AG04449 (cell line): ENCODE results near the gene ETS2.

Experiments used
- CTCF ChIA-PET: fragments of 350-600 bp; formaldehyde crosslinking; extraction: SDS; loops from one replicate; lab custom pipeline; 2021; ENCODE audit warnings: antibody characterized with exemption; lab: Yijun Ruan, JAX
- POLR2A ChIA-PET: fragments of 400-600, 350-600 bp; formaldehyde crosslinking; extraction: SDS; loops from one replicate; lab custom pipeline; 2020; ENCODE audit warnings: antibody characterized with exemption, inconsistent platforms; lab: Yijun Ruan, JAX
- DNase-seq: peaks from one replicate; pipeline ENCODE4 v3.0.0-alpha.2; 2010; ENCODE audit warnings: low read depth, low spot score
- H3K4me3 ChIP-seq: 2 replicates; pipeline ENCODE4 v1.5.1; 2011; ENCODE audit warnings: low read depth, mild to moderate bottlenecking, control low read depth, low read length
- TF ChIP-seq, protein P1 (sequence below): IDR thresholded peaks from one replicate; pipeline ENCODE4 v1.5.1; 2011; ENCODE audit warnings: mild to moderate bottlenecking, moderate library complexity, low read length, control low read depth, inconsistent platforms; ENCODE audit not compliant: insufficient read depth; ENCODE audit errors: missing control alignments

The ETS2 gene

DNA sequence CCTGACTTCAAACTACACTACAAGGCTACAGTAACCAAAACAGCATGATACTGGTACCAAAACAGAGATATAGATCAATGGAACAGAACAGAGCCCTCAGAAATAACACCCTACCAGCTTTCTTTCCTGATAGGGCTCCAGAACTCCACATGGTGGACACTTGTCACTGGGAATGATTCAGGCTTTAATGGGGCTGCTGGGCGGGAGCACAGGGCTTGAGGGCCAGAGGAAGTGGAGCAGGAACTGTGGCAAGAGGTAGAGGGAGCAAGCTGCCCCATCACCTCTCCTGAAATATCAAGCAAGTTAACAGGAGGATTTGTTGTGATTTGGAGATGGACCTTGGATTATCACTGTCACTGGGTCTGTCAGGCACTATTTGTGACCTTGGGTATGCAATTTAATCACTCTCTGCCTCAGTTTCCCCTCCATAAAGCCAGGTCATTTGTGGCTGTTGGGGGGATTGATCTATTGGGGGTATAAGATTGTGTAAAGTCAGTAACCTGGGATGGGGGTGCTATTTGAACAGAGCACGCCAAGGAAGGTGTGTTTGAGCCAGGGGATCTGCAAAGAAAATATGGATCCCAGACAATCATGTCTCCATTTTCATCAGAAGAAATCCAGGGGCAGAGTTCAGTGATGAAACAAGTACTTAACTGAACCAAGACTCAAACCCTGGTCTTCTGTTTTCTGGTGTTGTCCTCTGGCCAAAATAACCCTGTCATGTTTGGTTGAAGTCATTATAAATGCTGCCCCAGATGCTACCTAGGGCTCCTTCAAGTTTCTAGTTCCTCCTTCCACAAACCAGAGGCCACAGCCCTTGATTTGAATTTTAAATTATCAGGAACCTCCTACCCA, 25.2 kb downstream of the ETS2 start:
- POLR2A ChIA-PET: no interaction called here
- no peak overlapping the region for H3K4me3 ChIP-seq
- DNase-seq: no peak
- TF ChIP-seq, protein P1, sequence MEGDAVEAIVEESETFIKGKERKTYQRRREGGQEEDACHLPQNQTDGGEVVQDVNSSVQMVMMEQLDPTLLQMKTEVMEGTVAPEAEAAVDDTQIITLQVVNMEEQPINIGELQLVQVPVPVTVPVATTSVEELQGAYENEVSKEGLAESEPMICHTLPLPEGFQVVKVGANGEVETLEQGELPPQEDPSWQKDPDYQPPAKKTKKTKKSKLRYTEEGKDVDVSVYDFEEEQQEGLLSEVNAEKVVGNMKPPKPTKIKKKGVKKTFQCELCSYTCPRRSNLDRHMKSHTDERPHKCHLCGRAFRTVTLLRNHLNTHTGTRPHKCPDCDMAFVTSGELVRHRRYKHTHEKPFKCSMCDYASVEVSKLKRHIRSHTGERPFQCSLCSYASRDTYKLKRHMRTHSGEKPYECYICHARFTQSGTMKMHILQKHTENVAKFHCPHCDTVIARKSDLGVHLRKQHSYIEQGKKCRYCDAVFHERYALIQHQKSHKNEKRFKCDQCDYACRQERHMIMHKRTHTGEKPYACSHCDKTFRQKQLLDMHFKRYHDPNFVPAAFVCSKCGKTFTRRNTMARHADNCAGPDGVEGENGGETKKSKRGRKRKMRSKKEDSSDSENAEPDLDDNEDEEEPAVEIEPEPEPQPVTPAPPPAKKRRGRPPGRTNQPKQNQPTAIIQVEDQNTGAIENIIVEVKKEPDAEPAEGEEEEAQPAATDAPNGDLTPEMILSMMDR: no peak
- CTCF ChIA-PET: no interaction called here

DNA sequence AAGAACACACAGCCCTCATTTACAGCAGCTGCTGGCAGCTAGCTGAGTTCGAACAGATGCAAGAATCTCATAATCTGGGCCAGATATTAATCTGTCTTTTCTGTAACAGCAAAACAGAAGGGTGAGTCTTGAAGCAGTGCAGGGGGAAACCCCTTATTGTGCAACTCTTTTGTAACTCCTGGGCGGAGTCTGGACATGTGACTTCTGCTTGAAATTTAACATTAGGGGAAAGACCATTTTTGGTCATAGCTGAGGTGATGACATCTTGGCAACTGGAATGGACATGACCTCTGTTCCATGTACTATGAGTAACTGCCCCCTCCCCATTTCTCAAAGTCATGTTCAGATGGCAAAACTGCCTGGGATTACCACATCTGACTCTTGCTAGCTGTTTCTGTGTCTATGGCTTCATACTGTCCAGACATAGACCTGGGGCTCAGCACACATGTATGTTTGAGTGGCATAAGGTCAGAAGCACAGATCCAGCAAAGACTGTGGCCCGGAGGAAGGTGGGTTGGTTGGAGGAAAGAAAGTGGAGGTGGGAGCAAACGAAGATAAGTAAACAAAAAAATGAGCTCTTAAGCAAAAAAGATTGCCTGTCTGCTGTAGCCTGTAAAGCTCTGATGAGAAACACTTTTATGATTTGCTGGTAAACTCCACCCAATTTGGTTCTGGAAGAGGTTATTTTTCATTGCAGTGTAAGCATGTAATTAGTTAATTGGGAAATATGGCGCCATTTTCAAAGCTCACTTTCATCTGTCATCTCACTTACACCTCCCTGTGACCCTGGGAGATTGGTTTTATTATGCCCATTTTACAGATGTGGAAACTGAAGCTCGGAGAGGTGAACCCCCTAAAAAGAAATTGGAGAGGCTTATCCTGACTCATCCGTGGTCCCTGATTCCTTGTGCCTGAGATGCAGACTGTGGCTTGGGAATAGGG, 26.1 kb downstream of the ETS2 start:
- POLR2A ChIA-PET: no interaction called here
- H3K4me3 ChIP-seq: no peak overlapping the region
- TF ChIP-seq, protein P1: no peak
- peak; percentile 90 for DNase-seq
- CTCF ChIA-PET: interaction anchor here (0.8 to 1.3 kb wide), 5 partner anchors 11 to 306 kb away, joined by 3 to 4 read pairs (median 3); no protein-coding TSS in a partner anchor

DNA sequence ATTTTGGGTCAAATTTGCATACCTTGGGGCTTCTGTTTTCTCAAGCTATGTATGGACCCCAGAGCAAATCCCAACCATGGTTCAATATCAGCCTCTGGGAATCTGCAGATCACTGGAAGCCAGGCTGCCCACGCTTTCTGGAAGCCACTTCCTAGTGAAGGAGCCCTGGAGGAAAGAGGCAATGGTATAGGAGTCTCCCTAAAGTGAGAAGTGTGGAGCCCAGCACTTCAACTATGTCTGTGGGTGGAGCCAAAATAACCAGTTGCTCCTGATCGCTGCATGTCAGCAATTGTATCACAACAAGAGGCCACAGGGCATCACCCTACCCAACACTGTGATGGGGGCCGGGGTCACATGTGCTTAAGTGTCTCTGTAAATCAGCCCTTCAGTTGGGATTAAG, 26.9 kb downstream of the ETS2 start:
- CTCF ChIA-PET: interaction anchor here (0.9 to 1.3 kb wide), 4 partner anchors 10 to 305 kb away, joined by 3 to 4 read pairs (median 3); no protein-coding TSS in a partner anchor
- TF ChIP-seq, protein P1: no peak
- DNase-seq: no peak
- POLR2A ChIA-PET: no interaction called here
- H3K4me3 ChIP-seq: no peak overlapping the region

DNA sequence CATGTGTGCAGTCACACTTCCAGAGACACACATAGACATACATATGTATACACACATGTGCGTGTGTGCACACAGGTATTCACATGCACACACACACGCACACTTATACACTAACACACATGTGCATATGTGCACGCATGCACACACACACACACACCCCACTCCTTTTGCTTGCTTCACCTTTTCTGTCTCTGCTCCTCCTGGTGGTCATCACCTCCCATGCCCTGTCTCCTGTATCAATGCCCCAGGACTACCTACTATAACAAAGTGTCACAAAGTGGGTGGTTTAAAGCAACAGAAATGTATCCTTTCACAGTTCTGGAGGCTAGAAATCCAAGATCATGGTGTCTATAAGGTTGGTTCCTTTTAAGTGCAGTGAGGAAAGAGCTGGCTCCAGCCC, 27.4 kb downstream of the ETS2 start:
- ChIA-PET CTCF (no interaction called here), POLR2A (no interaction called here)
- DNase-seq: no peak
- no peak overlapping the region for H3K4me3 ChIP-seq
- TF ChIP-seq, protein P1: no peak

DNA sequence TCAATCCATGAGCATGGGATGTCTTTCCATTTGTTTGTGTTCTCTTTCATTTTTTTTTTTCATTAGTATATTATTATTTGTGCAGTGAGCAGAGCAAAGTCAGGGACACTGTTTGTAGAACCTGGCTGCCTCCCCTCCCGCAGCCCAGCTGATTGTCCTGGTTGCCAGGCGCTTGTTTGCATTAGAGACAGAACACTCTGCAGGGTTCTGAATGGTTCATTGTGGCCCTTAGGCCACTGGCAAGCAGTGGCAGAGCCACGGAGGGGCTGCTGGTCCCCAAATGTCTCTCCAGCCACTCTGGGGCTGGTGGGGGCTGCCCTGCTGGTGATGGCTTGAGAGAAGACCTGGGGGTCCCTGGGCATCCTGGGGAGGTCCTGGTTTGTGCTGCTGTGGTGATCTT, 29.0 kb downstream of the ETS2 start:
- no peak for DNase-seq
- TF ChIP-seq, protein P1: no peak
- ChIA-PET POLR2A (no interaction called here), CTCF (no interaction called here)
- H3K4me3 ChIP-seq: no peak overlapping the region
